Liver (tissue), 9 donors: Measurements from ENCODE around the gene MOV10L1. TPM values are rescaled to one million over a fixed set of nuclear protein-coding genes. Genes with fewer than 3 reads are reported as not detected.

ENCODE experiments used
- DNase-seq: peaks from one replicate; pipeline ENCODE4 v3.0.0-alpha.2; 2017; ENCODE audit warnings: low spot score
- H3K27ac ChIP-seq, 2 donors: one replicate each; pipeline ENCODE4 v1.7.0; 2013; ENCODE audit warnings: inconsistent platforms in 2 of 2, low read length in 2 of 2, control low read depth in 1 of 2, low read depth in 1 of 2, mild to moderate bottlenecking in 1 of 2
- H3K27me3 ChIP-seq, 4 donors: one replicate each; pipeline versions ENCODE4 v1.6.1 to v1.7.0; 2013; ENCODE audit warnings: low read length in 3 of 4, inconsistent platforms in 1 of 4, mild to moderate bottlenecking in 1 of 4, moderate library complexity in 1 of 4; ENCODE audit not compliant: control insufficient read depth in 4 of 4, insufficient read depth in 4 of 4
- H3K36me3 ChIP-seq, 4 donors: one replicate each; pipeline versions ENCODE4 v1.6.1 to v1.7.0; 2013; ENCODE audit warnings: low read length in 3 of 4, mild to moderate bottlenecking in 3 of 4, low read depth in 1 of 4, moderate library complexity in 1 of 4; ENCODE audit not compliant: control insufficient read depth in 4 of 4, insufficient read depth in 3 of 4
- H3K4me1 ChIP-seq, 4 donors: one replicate each; pipeline versions ENCODE4 v1.6.1 to v1.7.0; 2013; ENCODE audit warnings: low read length in 3 of 4, mild to moderate bottlenecking in 3 of 4, moderate library complexity in 1 of 4; ENCODE audit not compliant: control insufficient read depth in 4 of 4, insufficient read depth in 4 of 4
- H3K4me3 ChIP-seq, 3 donors: one replicate each; pipeline versions ENCODE4 v1.6.1 to v1.7.0; 2013; ENCODE audit warnings: low read length in 3 of 3, control low read depth in 1 of 3, low read depth in 1 of 3, mild to moderate bottlenecking in 1 of 3
- H3K9ac ChIP-seq, 2 donors: one replicate each; pipeline ENCODE4 v1.7.0; 2013; ENCODE audit warnings: low read length in 2 of 2, mild to moderate bottlenecking in 2 of 2, moderate library complexity in 2 of 2, control low read depth in 1 of 2, low read depth in 1 of 2
- H3K9me3 ChIP-seq, 4 donors: one replicate each; pipeline versions ENCODE4 v1.6.1 to v1.7.0; 2013; ENCODE audit warnings: low read length in 3 of 4; ENCODE audit not compliant: control insufficient read depth in 4 of 4
- ATF3 ChIP-seq: IDR thresholded peaks from 2 replicates; pipeline ENCODE4 v1.6.1; 2016; ENCODE audit warnings: antibody characterized with exemption
- CTCF ChIP-seq: fragments of 150-350 bp; IDR thresholded peaks from 2 replicates; pipeline ENCODE4 v1.5.1; 2017; ENCODE audit warnings: improper control_type of control experiment, low read depth, low read length; ENCODE audit not compliant: missing input control
- EGR1 ChIP-seq, 2 donors: IDR thresholded peaks; 2 replicates each; pipeline ENCODE4 v1.6.1; 2016 to 2018; ENCODE audit warnings: antibody characterized with exemption in 2 of 2, low read depth in 2 of 2
- FOXA1 ChIP-seq: IDR thresholded peaks from 2 replicates; pipeline ENCODE4 v1.6.1; 2016; ENCODE audit warnings: antibody characterized with exemption
- FOXA2 ChIP-seq: IDR thresholded peaks from 2 replicates; pipeline ENCODE4 v1.6.1; 2016; ENCODE audit warnings: antibody characterized with exemption
- GABPA ChIP-seq, 2 donors: IDR thresholded peaks in 1 of 2; conservative IDR thresholded peaks in 1 of 2; 2 replicates each; pipeline ENCODE4 v1.6.1; 2016; ENCODE audit warnings: antibody characterized with exemption in 2 of 2, mild to moderate bottlenecking in 1 of 2, moderate library complexity in 1 of 2
- HNF4A ChIP-seq, 2 donors: conservative IDR thresholded peaks; 2 replicates each; pipeline ENCODE4 v1.6.1; 2016; ENCODE audit warnings: antibody characterized with exemption in 2 of 2, mild to moderate bottlenecking in 2 of 2
- HNF4G ChIP-seq: IDR thresholded peaks from 2 replicates; pipeline ENCODE4 v1.6.1; 2016; ENCODE audit warnings: antibody characterized with exemption
- JUND ChIP-seq, 2 donors: IDR thresholded peaks; 2 replicates each; pipeline ENCODE4 v1.6.1; 2016; ENCODE audit warnings: antibody characterized with exemption in 2 of 2
- MAX ChIP-seq: IDR thresholded peaks from 2 replicates; pipeline ENCODE4 v1.6.1; 2016; ENCODE audit warnings: antibody characterized with exemption
- NR2F2 ChIP-seq: IDR thresholded peaks from 2 replicates; pipeline ENCODE4 v1.6.1; 2016; ENCODE audit warnings: antibody characterized with exemption
- RAD21 ChIP-seq, 2 donors: IDR thresholded peaks; 2 replicates each; pipeline ENCODE4 v1.6.1; 2016; ENCODE audit warnings: antibody characterized with exemption in 2 of 2, mild to moderate bottlenecking in 2 of 2
- REST ChIP-seq: IDR thresholded peaks from 2 replicates; pipeline ENCODE4 v1.6.1; 2016; ENCODE audit warnings: antibody characterized with exemption, mild to moderate bottlenecking
- RXRA ChIP-seq, 2 donors: IDR thresholded peaks; 2 replicates each; pipeline ENCODE4 v1.6.1; 2017 to 2018; ENCODE audit warnings: antibody characterized with exemption in 2 of 2, mild to moderate bottlenecking in 1 of 2
- SP1 ChIP-seq: IDR thresholded peaks from 2 replicates; pipeline ENCODE4 v1.6.1; 2018; ENCODE audit warnings: antibody characterized with exemption, mild to moderate bottlenecking
- TAF1 ChIP-seq: conservative IDR thresholded peaks from 2 replicates; pipeline ENCODE4 v1.6.1; 2016; ENCODE audit warnings: antibody characterized with exemption, mild to moderate bottlenecking
- YY1 ChIP-seq: IDR thresholded peaks from 2 replicates; pipeline ENCODE4 v1.6.1; 2016; ENCODE audit warnings: antibody characterized with exemption, mild to moderate bottlenecking
- ZBTB33 ChIP-seq: IDR thresholded peaks from 2 replicates; pipeline ENCODE4 v1.6.1; 2016; ENCODE audit warnings: antibody characterized with exemption
- WGBS: extraction: QIAGEN DNeasy Blood & Tissue Kit; methylation state at CpG from one replicate; pipeline ENCODE4 v1.1.7; 2013; 5-methylcytosine and 5-hydroxymethylcytosine counted together
- polyA plus RNA-seq, 2 donors: library from polyadenylated mRNA; stranded (reverse) in 1 of 2; unstranded in 1 of 2; fragments of 200-250 nt in 1 of 2; fragments of >200 nt in 1 of 2; fragmentation: Nextera tagmentation in 1 of 2; extraction: Ambion mirVana in 1 of 2; gene quantifications; one replicate each; pipeline versions ENCODE4 v1.2.1 to v1.2.3, GENCODE V29; 2013 to 2015
- total RNA-seq, 2 donors: library from RNA; depleted of rRNA; stranded (reverse); fragments of >200 nt; gene quantifications; one replicate each; pipeline ENCODE4 v1.2.3, GENCODE V29; 2014
- donor health status: healthy.
- donor health status: healthy.
- donor health status: healthy.
- donor health status: healthy.
- donor health status: healthy.

The MOV10L1 gene
- total and polyA plus RNA-seq, 4 donors = 0.07 to 0.47 (median 0.17) TPM

- 82% methylated on average over 26 of the region's 26 CpGs for WGBS
- H3K27me3 ChIP-seq = no peaks in the 10 kb centered on the region
- DNase-seq = no peak
- H3K27ac ChIP-seq = no peak overlapping the region
- H3K4me1 ChIP-seq = peaks cover 0 to 19% (median 11%) of the 10 kb centered on the region in 4 donors
- H3K9me3 ChIP-seq = no peaks in the 10 kb centered on the region
- H3K9ac ChIP-seq = no peak overlapping the region
- no peak for TF ChIP-seq TAF1
- no peak overlapping the region for H3K4me3 ChIP-seq
- peaks cover 0 to 3% (median 0%) of the 10 kb centered on the region in 4 donors for H3K36me3 ChIP-seq
These were observed 83.6 kb downstream of the MOV10L1 start for GRCh38 chr22:50173311-50173982.

GRCh38 chr22:50173983-50174355, 84.2 kb downstream of the MOV10L1 start:
- no peak overlapping the region for H3K9ac ChIP-seq
- no peak for DNase-seq
- WGBS = 95% methylated on average over 6 of the region's 6 CpGs
- TF ChIP-seq SP1 = no peak
- no peak for TF ChIP-seq CTCF
- no peak for TF ChIP-seq YY1
- TF ChIP-seq NR2F2 = no peak
- TF ChIP-seq TAF1 = no peak
- no peak for TF ChIP-seq RAD21 (IDR thresholded peaks at IDR 0.05)
- TF ChIP-seq ATF3 = no peak
- no peak for TF ChIP-seq MAX
- TF ChIP-seq RXRA (IDR thresholded peaks at IDR 0.05) = no peak
- no peak for TF ChIP-seq EGR1 (IDR thresholded peaks at IDR 0.05; ENCODE audit: low read depth in 2 of 2)
- no peak for TF ChIP-seq GABPA (IDR thresholded peaks at IDR 0.05 in 1 of 2, conservative IDR thresholded peaks at IDR 0.05 in 1 of 2)
- TF ChIP-seq ZBTB33 = no peak
- no peak for TF ChIP-seq HNF4G
- no peak for TF ChIP-seq HNF4A (conservative IDR thresholded peaks at IDR 0.05)
- TF ChIP-seq JUND (IDR thresholded peaks at IDR 0.05) = no peak
- TF ChIP-seq REST = no peak
- TF ChIP-seq FOXA1 = no peak
- TF ChIP-seq FOXA2 = no peak
- H3K36me3 ChIP-seq = peaks cover 0 to 3% (median 0%) of the 10 kb centered on the region in 4 donors
- peaks cover 0 to 19% (median 11%) of the 10 kb centered on the region in 4 donors for H3K4me1 ChIP-seq
- H3K27ac ChIP-seq = no peak overlapping the region
- H3K4me3 ChIP-seq = no peak overlapping the region
- no peaks in the 10 kb centered on the region for H3K27me3 ChIP-seq
- no peaks in the 10 kb centered on the region for H3K9me3 ChIP-seq
